ENCODE measurements around the gene KRTAP1-3. TPM values are rescaled to one million over a fixed set of nuclear protein-coding genes. Genes with fewer than 3 reads are reported as not detected.
"Not testable (repeated sequence)": the region's sequence is repeated elsewhere in the genome, so short reads cannot be mapped to it uniquely, and the experiment has no call there.

KRTAP1-3 gene
- total and polyA plus RNA-seq, 2 donors (not counting 1 experiment from before 2014, with no cell fraction given) = not detected

- Histone ChIP-seq H4K20me1 (ENCODE audit: control insufficient read depth, extremely low read depth, insufficient read depth, low read length) (no peaks in the 10 kb centered on the region), H3K27me3 (ENCODE audit: control insufficient read depth, insufficient read depth, low read length) (no peaks in the 10 kb centered on the region), H3K4me2 (ENCODE audit: extremely low read depth, insufficient read depth, low read length) (no peak overlapping the region), H3K36me3 (ENCODE audit: control insufficient read depth, insufficient read depth, low read length) (no peaks in the 10 kb centered on the region), H3K9me3 (ENCODE audit: control insufficient read depth, insufficient read depth, low read depth, low read length) (no peaks in the 10 kb centered on the region), H3K27ac (ENCODE audit: insufficient read depth, low read length) (no peak overlapping the region), H2AFZ (ENCODE audit: low read length) (no peak overlapping the region), H3K9ac (ENCODE audit: insufficient read depth, low read length) (no peak overlapping the region), H3K79me2 (ENCODE audit: control insufficient read depth, insufficient read depth, low read length) (no peaks in the 10 kb centered on the region), H3K4me1 (ENCODE audit: control insufficient read depth, extremely low read depth, insufficient read depth, low read length) (peaks cover 29% of the 10 kb centered on the region), H3K4me3 (replicated peaks in 1 of 4; ENCODE audit: control extremely low read depth in 1 of 4, insufficient read depth in 1 of 4, low read depth in 3 of 4, low read length in 4 of 4) (no peak overlapping the region)
- no peak for DNase-seq (ENCODE audit: low read depth in 2 of 2)
- TF ChIP-seq, protein P1, sequence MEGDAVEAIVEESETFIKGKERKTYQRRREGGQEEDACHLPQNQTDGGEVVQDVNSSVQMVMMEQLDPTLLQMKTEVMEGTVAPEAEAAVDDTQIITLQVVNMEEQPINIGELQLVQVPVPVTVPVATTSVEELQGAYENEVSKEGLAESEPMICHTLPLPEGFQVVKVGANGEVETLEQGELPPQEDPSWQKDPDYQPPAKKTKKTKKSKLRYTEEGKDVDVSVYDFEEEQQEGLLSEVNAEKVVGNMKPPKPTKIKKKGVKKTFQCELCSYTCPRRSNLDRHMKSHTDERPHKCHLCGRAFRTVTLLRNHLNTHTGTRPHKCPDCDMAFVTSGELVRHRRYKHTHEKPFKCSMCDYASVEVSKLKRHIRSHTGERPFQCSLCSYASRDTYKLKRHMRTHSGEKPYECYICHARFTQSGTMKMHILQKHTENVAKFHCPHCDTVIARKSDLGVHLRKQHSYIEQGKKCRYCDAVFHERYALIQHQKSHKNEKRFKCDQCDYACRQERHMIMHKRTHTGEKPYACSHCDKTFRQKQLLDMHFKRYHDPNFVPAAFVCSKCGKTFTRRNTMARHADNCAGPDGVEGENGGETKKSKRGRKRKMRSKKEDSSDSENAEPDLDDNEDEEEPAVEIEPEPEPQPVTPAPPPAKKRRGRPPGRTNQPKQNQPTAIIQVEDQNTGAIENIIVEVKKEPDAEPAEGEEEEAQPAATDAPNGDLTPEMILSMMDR (conservative IDR thresholded peaks at IDR 0.05 in 1 of 2, IDR thresholded peaks at IDR 0.05 in 1 of 2; ENCODE audit: low read depth in 1 of 2, low read length in 2 of 2) = no peak
- TF ChIP-seq EZH2 (IDR thresholded peaks at IDR 0.05; ENCODE audit: low read length, missing control alignments) = no peak
These were observed 22.9 kb upstream of the KRTAP1-3 start for GRCh38 chr17:41057547-41057946.

- H3K4me1 ChIP-seq (ENCODE audit: control insufficient read depth, extremely low read depth, insufficient read depth, low read length) = peaks cover 15% of the 10 kb centered on the region
- H3K4me3 ChIP-seq (replicated peaks in 1 of 4; ENCODE audit: control extremely low read depth in 1 of 4, insufficient read depth in 1 of 4, low read depth in 3 of 4, low read length in 4 of 4); H4K20me1 ChIP-seq (ENCODE audit: control insufficient read depth, extremely low read depth, insufficient read depth, low read length); DNase-seq (ENCODE audit: low read depth in 2 of 2); H3K27ac ChIP-seq (ENCODE audit: insufficient read depth, low read length); H2AFZ ChIP-seq (ENCODE audit: low read length); H3K9ac ChIP-seq (ENCODE audit: insufficient read depth, low read length); H3K36me3 ChIP-seq (ENCODE audit: control insufficient read depth, insufficient read depth, low read length); H3K27me3 ChIP-seq (ENCODE audit: control insufficient read depth, insufficient read depth, low read length); H3K79me2 ChIP-seq (ENCODE audit: control insufficient read depth, insufficient read depth, low read length); H3K4me2 ChIP-seq (ENCODE audit: extremely low read depth, insufficient read depth, low read length); H3K9me3 ChIP-seq (ENCODE audit: control insufficient read depth, insufficient read depth, low read depth, low read length): not testable (repeated sequence)
These were observed 20.5 kb upstream of the KRTAP1-3 start, which contains the start of gene KRTAP2-2 for GRCh38 chr17:41055130-41055529. KRTAP2-2 (minus strand) TSS chr17:41055230; CDS start chr17:41055211, 19 bp downstream.

DNA sequence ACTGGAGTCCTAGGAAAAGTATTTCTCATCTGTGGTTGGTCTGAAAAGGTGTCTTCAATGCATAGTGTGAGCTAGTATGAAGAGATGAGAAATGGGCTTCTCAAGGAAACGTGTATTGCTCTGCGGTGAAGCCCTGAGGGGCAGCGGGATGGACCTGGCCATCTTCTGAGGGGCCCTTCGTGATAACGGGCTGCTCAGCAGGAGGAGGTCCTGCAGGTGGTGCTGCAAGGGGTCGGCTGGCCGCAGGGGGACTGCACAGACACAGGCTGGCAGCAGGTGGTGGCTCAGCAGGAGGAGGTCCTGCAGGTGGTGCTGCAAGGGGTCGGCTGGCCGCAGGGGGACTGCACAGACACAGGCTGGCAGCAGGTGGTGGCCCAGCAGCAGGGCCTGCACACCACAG lies 19.9 kb upstream of the KRTAP1-3 start:
- H2AFZ ChIP-seq (ENCODE audit: low read length); H3K4me3 ChIP-seq (replicated peaks in 1 of 4; ENCODE audit: control extremely low read depth in 1 of 4, insufficient read depth in 1 of 4, low read depth in 3 of 4, low read length in 4 of 4); H3K79me2 ChIP-seq (ENCODE audit: control insufficient read depth, insufficient read depth, low read length); H3K9ac ChIP-seq (ENCODE audit: insufficient read depth, low read length); H3K27ac ChIP-seq (ENCODE audit: insufficient read depth, low read length); H3K27me3 ChIP-seq (ENCODE audit: control insufficient read depth, insufficient read depth, low read length); H3K36me3 ChIP-seq (ENCODE audit: control insufficient read depth, insufficient read depth, low read length); H3K4me2 ChIP-seq (ENCODE audit: extremely low read depth, insufficient read depth, low read length); H4K20me1 ChIP-seq (ENCODE audit: control insufficient read depth, extremely low read depth, insufficient read depth, low read length); H3K9me3 ChIP-seq (ENCODE audit: control insufficient read depth, insufficient read depth, low read depth, low read length); DNase-seq (ENCODE audit: low read depth in 2 of 2): not testable (repeated sequence)
- peaks cover 10% of the 10 kb centered on the region for H3K4me1 ChIP-seq (ENCODE audit: control insufficient read depth, extremely low read depth, insufficient read depth, low read length)

- Histone ChIP-seq H3K4me2 (ENCODE audit: extremely low read depth, insufficient read depth, low read length) (no peak overlapping the region), H3K36me3 (ENCODE audit: control insufficient read depth, insufficient read depth, low read length) (no peaks in the 10 kb centered on the region), H2AFZ (ENCODE audit: low read length) (no peak overlapping the region), H4K20me1 (ENCODE audit: control insufficient read depth, extremely low read depth, insufficient read depth, low read length) (no peaks in the 10 kb centered on the region), H3K4me3 (replicated peaks in 1 of 4; ENCODE audit: control extremely low read depth in 1 of 4, insufficient read depth in 1 of 4, low read depth in 3 of 4, low read length in 4 of 4) (no peak overlapping the region), H3K27me3 (ENCODE audit: control insufficient read depth, insufficient read depth, low read length) (no peaks in the 10 kb centered on the region), H3K4me1 (ENCODE audit: control insufficient read depth, extremely low read depth, insufficient read depth, low read length) (peaks cover 8% of the 10 kb centered on the region), H3K9me3 (ENCODE audit: control insufficient read depth, insufficient read depth, low read depth, low read length) (no peaks in the 10 kb centered on the region), H3K79me2 (ENCODE audit: control insufficient read depth, insufficient read depth, low read length) (no peaks in the 10 kb centered on the region), H3K9ac (ENCODE audit: insufficient read depth, low read length) (no peak overlapping the region), H3K27ac (ENCODE audit: insufficient read depth, low read length) (no peak overlapping the region)
- DNase-seq (ENCODE audit: low read depth in 2 of 2) = no peak
- no peak for TF ChIP-seq EZH2 (IDR thresholded peaks at IDR 0.05; ENCODE audit: low read length, missing control alignments)
- TF ChIP-seq, protein P1 (conservative IDR thresholded peaks at IDR 0.05 in 1 of 2, IDR thresholded peaks at IDR 0.05 in 1 of 2; ENCODE audit: low read depth in 1 of 2, low read length in 2 of 2) = no peak
These were observed 19.4 kb upstream of the KRTAP1-3 start for GRCh38 chr17:41054025-41054424.

All from fibroblast of lung (primary cell).